ENCODE results near the gene ADGRG3. TPM values are rescaled to one million over a fixed set of nuclear protein-coding genes. Genes with fewer than 3 reads are reported as not detected.

The ADGRG3 gene
- total and polyA plus RNA-seq, 2 of the 13 experiments (the other 11 are each of a cell fraction or from before 2014, with no cell fraction given), result 2.7 to 11.8 TPM

GRCh38 chr16:57734925-57735754 lies 67.0 kb downstream of the ADGRG3 start (continued):
- peak; percentile 28 for TF ChIP-seq ZNF407 (CRISPR knock-in tag; IDR thresholded peaks at IDR 0.05; ENCODE audit: not compliant biosample characterization)
- peak; percentile 66; the same call in 1 of the 2 replicates for TF ChIP-seq EHMT2 (IDR thresholded peaks at IDR 0.05; ENCODE audit: borderline replicate concordance, low read depth, low read length)
- TF ChIP-seq LCORL (IDR thresholded peaks at IDR 0.05), result peak; percentile 50; the same call in 1 of the 2 replicates
- TF ChIP-seq LCORL (CRISPR knock-in tag; IDR thresholded peaks at IDR 0.05), result peak; percentile 73
- no peak for TF ChIP-seq ZNF329 (CRISPR knock-in tag; IDR thresholded peaks at IDR 0.05; ENCODE audit: low read depth)
- no peak for TF ChIP-seq ZNF101 (CRISPR knock-in tag; IDR thresholded peaks at IDR 0.05; ENCODE audit: borderline replicate concordance, low read depth)
- peak; percentile 59; the same call in 1 of the 2 replicates for TF ChIP-seq HNF1A (IDR thresholded peaks at IDR 0.05; ENCODE audit: low read depth)
- no peak; the same call in 1 of the 2 replicates for TF ChIP-seq HNF1A (CRISPR knock-in tag; IDR thresholded peaks at IDR 0.05; ENCODE audit: borderline replicate concordance)
- TF ChIP-seq KDM1A (CRISPR knock-in tag; IDR thresholded peaks at IDR 0.05), result no peak
- TF ChIP-seq TFDP2 (CRISPR knock-in tag; IDR thresholded peaks at IDR 0.05), result peak; percentile 83
- TF ChIP-seq NCOR1 (IDR thresholded peaks at IDR 0.05; ENCODE audit: borderline replicate concordance, low read length), result peak; percentile 47; the same call in 1 of the 2 replicates
- TF ChIP-seq NR0B2 (CRISPR knock-in tag; IDR thresholded peaks at IDR 0.05), result peak; percentile 25; the same call in 1 of the 2 replicates
- peak; percentile 88 for TF ChIP-seq ZNF225 (CRISPR knock-in tag; IDR thresholded peaks at IDR 0.05)
- peak; percentile 87 for TF ChIP-seq ZNF619 (CRISPR knock-in tag; IDR thresholded peaks at IDR 0.05)

Data from HepG2 (cell line).